Measurements from ENCODE around the gene ZC3H18. TPM values are rescaled to one million over a fixed set of nuclear protein-coding genes. Genes with fewer than 3 reads are reported as not detected.
"Not testable (repeated sequence)": the region's sequence is repeated elsewhere in the genome, so short reads cannot be mapped to it uniquely, and the experiment has no call there.

ZC3H18 gene
- polyA plus RNA-seq, 6 donors from 2014 or later: 2.5 to 21.7 (median 9.0) TPM

GRCh38 chr16:88597856-88598491 lies 27.8 kb downstream of the ZC3H18 start:
- Mint-ChIP-seq H3K36me3 (peaks cover 9 to 16% of the 10 kb centered on the region in 2 donors), H3K27me3 (no peaks in the 10 kb centered on the region), H3K4me1 (peaks cover 4 to 17% (median 7%) of the 10 kb centered on the region in 3 donors), H3K4me3 (no peak overlapping the region), H3K27ac (no peak overlapping the region), H3K9me3 (no peaks in the 10 kb centered on the region)
- ATAC-seq (ENCODE audit: low read depth in 2 of 2) (no peak), DNase-seq (no peak)

- no peak for DNase-seq
- ATAC-seq (ENCODE audit: low read depth in 2 of 2): no peak
- no peak overlapping the region for H3K4me3 Mint-ChIP-seq
- H3K9me3 Mint-ChIP-seq: no peaks in the 10 kb centered on the region
- H3K4me1 Mint-ChIP-seq: peaks cover 0 to 14% (median 3%) of the 10 kb centered on the region in 3 donors
- peak overlapping the region in 4 of 6 donors; percentile 49 to 80 (median 78) for H3K27ac Mint-ChIP-seq
- H3K27me3 Mint-ChIP-seq: no peaks in the 10 kb centered on the region
- peaks cover 9 to 16% of the 10 kb centered on the region in 2 donors for H3K36me3 Mint-ChIP-seq
Measured at GRCh38 chr16:88599092-88599733, 29.0 kb downstream of the ZC3H18 start.

- H3K9me3 Mint-ChIP-seq: no peaks in the 10 kb centered on the region
- peak in 1 of 2 donors; percentile 74 for ATAC-seq (ENCODE audit: low read depth in 2 of 2)
- DNase-seq: no peak
- no peaks in the 10 kb centered on the region for H3K27me3 Mint-ChIP-seq
- peaks cover 0 to 11% (median 3%) of the 10 kb centered on the region in 3 donors for H3K4me1 Mint-ChIP-seq
- H3K36me3 Mint-ChIP-seq: peaks cover 9 to 16% of the 10 kb centered on the region in 2 donors
- H3K4me3 Mint-ChIP-seq: peak overlapping the region in 1 of 8 donors; percentile 15
- peak overlapping the region in 1 of 6 donors; percentile 49 for H3K27ac Mint-ChIP-seq
Measured at GRCh38 chr16:88599825-88600538, 29.8 kb downstream of the ZC3H18 start.

- ATAC-seq (ENCODE audit: low read depth in 2 of 2) (no peak), DNase-seq (no peak)
- no peaks in the 10 kb centered on the region for H3K9me3 Mint-ChIP-seq
- H3K36me3 Mint-ChIP-seq: peaks cover 9 to 16% of the 10 kb centered on the region in 2 donors
- no peaks in the 10 kb centered on the region for H3K27me3 Mint-ChIP-seq
- H3K4me3 Mint-ChIP-seq: peak overlapping the region in 1 of 8 donors; percentile 9
- peaks cover 0 to 11% (median 3%) of the 10 kb centered on the region in 3 donors for H3K4me1 Mint-ChIP-seq
- H3K27ac Mint-ChIP-seq: peak overlapping the region in 1 of 6 donors; percentile 49
Measured at GRCh38 chr16:88600539-88600896, 30.3 kb downstream of the ZC3H18 start.

GRCh38 chr16:88601313-88602036 lies 31.3 kb downstream of the ZC3H18 start:
- Mint-ChIP-seq H3K27ac (peak overlapping the region in 1 of 6 donors; percentile 19), H3K36me3 (peaks cover 7 to 16% of the 10 kb centered on the region in 2 donors), H3K4me3 (no peak overlapping the region), H3K9me3 (no peaks in the 10 kb centered on the region), H3K4me1 (peaks cover 0 to 11% (median 4%) of the 10 kb centered on the region in 3 donors), H3K27me3 (no peaks in the 10 kb centered on the region)
- ATAC-seq (ENCODE audit: low read depth in 2 of 2) (no peak), DNase-seq (no peak)

- ATAC-seq (ENCODE audit: low read depth in 2 of 2) (no peak), DNase-seq (no peak)
- Mint-ChIP-seq H3K4me1 (peaks cover 3 to 12% (median 8%) of the 10 kb centered on the region in 3 donors), H3K36me3 (peaks cover 7 to 16% of the 10 kb centered on the region in 2 donors), H3K27me3 (no peaks in the 10 kb centered on the region), H3K9me3 (no peaks in the 10 kb centered on the region), H3K27ac (no peak overlapping the region), H3K4me3 (no peak overlapping the region)
Measured at GRCh38 chr16:88602091-88602490, 31.9 kb downstream of the ZC3H18 start.

GRCh38 chr16:88605186-88606147 lies 35.3 kb downstream of the ZC3H18 start:
- no peak for ATAC-seq (ENCODE audit: low read depth in 2 of 2)
- H3K27me3 Mint-ChIP-seq: no peaks in the 10 kb centered on the region
- H3K36me3 Mint-ChIP-seq: peaks cover 0 to 15% of the 10 kb centered on the region in 2 donors
- H3K9me3 Mint-ChIP-seq: no peaks in the 10 kb centered on the region
- no peak overlapping the region for H3K4me3 Mint-ChIP-seq
- DNase-seq: no peak
- H3K4me1 Mint-ChIP-seq: peaks cover 16 to 23% (median 20%) of the 10 kb centered on the region in 3 donors
- no peak overlapping the region for H3K27ac Mint-ChIP-seq

GRCh38 chr16:88606148-88606757 lies 36.0 kb downstream of the ZC3H18 start:
- H3K36me3 Mint-ChIP-seq: peaks cover 5 to 23% of the 10 kb centered on the region in 2 donors
- H3K27me3 Mint-ChIP-seq: no peaks in the 10 kb centered on the region
- DNase-seq (no peak), ATAC-seq (ENCODE audit: low read depth in 2 of 2) (no peak)
- peaks cover 20 to 23% (median 20%) of the 10 kb centered on the region in 3 donors for H3K4me1 Mint-ChIP-seq
- no peak overlapping the region for H3K27ac Mint-ChIP-seq
- peak overlapping the region in 1 of 8 donors; percentile 35 for H3K4me3 Mint-ChIP-seq
- H3K9me3 Mint-ChIP-seq: no peaks in the 10 kb centered on the region

- ATAC-seq (ENCODE audit: low read depth in 2 of 2): peak; percentile 47 to 56
- H3K27me3 Mint-ChIP-seq: no peaks in the 10 kb centered on the region
Measured at GRCh38 chr16:88608076-88608475, 37.9 kb downstream of the ZC3H18 start.

GRCh38 chr16:88609426-88609825 lies 39.2 kb downstream of the ZC3H18 start:
- peak overlapping the region in 1 of 6 donors; percentile 57 for H3K27ac Mint-ChIP-seq
- not testable (repeated sequence) for H3K4me3 Mint-ChIP-seq; DNase-seq; H3K27me3 Mint-ChIP-seq; ATAC-seq (ENCODE audit: low read depth in 2 of 2); H3K9me3 Mint-ChIP-seq
- peaks cover 23 to 27% (median 26%) of the 10 kb centered on the region in 3 donors for H3K4me1 Mint-ChIP-seq
- H3K36me3 Mint-ChIP-seq: peaks cover 11 to 15% of the 10 kb centered on the region in 2 donors

More at GRCh38 chr16:88608076-88608475, 37.9 kb downstream of the ZC3H18 start:
- Mint-ChIP-seq H3K27ac (peak overlapping the region in 5 of 6 donors; percentile 13 to 82 (median 70)), H3K4me1 (peaks cover 18 to 23% (median 20%) of the 10 kb centered on the region in 3 donors), H3K9me3 (no peaks in the 10 kb centered on the region), H3K36me3 (peaks cover 5 to 15% of the 10 kb centered on the region in 2 donors), H3K4me3 (peak overlapping the region in 6 of 8 donors; percentile 6 to 71 (median 30))
- DNase-seq: peak; percentile 26

- H3K27me3 Mint-ChIP-seq: no peaks in the 10 kb centered on the region
- H3K36me3 Mint-ChIP-seq: peaks cover 11 to 15% of the 10 kb centered on the region in 2 donors
- no peak for DNase-seq
- H3K9me3 Mint-ChIP-seq: no peaks in the 10 kb centered on the region
- peaks cover 25 to 27% (median 27%) of the 10 kb centered on the region in 3 donors for H3K4me1 Mint-ChIP-seq
- peak overlapping the region in 1 of 8 donors; percentile 44 for H3K4me3 Mint-ChIP-seq
- H3K27ac Mint-ChIP-seq: peak overlapping the region in 1 of 6 donors; percentile 57
- no peak for ATAC-seq (ENCODE audit: low read depth in 2 of 2)
Measured at GRCh38 chr16:88610080-88610479, 39.9 kb downstream of the ZC3H18 start.

All from naive B cell (primary cell).